Measurements from ENCODE around the gene SPSB4.
A peak's percentile ranks its signal among the peaks of the same experiment; 100 is the strongest.

Gene SPSB4

GRCh38 chr3:141152801-141153678, 101.9 kb downstream of the SPSB4 start:
- no peak for DNase-seq (ENCODE audit: low read depth)

GRCh38 chr3:141153679-141153966, 102.5 kb downstream of the SPSB4 start:
- DNase-seq (ENCODE audit: low read depth) = no peak

- DNase-seq (ENCODE audit: low read depth) = no peak
Measured at GRCh38 chr3:141164852-141165251, 113.7 kb downstream of the SPSB4 start.

- DNase-seq (ENCODE audit: low read depth) = no peak
Measured at GRCh38 chr3:141167681-141168080, 116.5 kb downstream of the SPSB4 start.

- DNase-seq (ENCODE audit: low read depth) = no peak
Measured at GRCh38 chr3:141170678-141171295, 119.6 kb downstream of the SPSB4 start.

GRCh38 chr3:141174674-141175073, 123.5 kb downstream of the SPSB4 start:
- DNase-seq (ENCODE audit: low read depth) = no peak

- no peak for DNase-seq (ENCODE audit: low read depth)
Measured at GRCh38 chr3:141176775-141177174, 125.6 kb downstream of the SPSB4 start.

GRCh38 chr3:141178026-141178425, 126.9 kb downstream of the SPSB4 start:
- DNase-seq (ENCODE audit: low read depth) = no peak

- DNase-seq (ENCODE audit: low read depth) = no peak
Measured at GRCh38 chr3:141178551-141178950, 127.4 kb downstream of the SPSB4 start.

GRCh38 chr3:141179983-141180382, 128.8 kb downstream of the SPSB4 start:
- no peak for DNase-seq (ENCODE audit: low read depth)

- no peak for DNase-seq (ENCODE audit: low read depth)
Measured at GRCh38 chr3:141181196-141181595, 130.0 kb downstream of the SPSB4 start.

- no peak for DNase-seq (ENCODE audit: low read depth)
Measured at GRCh38 chr3:141181819-141182218, 130.7 kb downstream of the SPSB4 start.

GRCh38 chr3:141183606-141184005, 132.5 kb downstream of the SPSB4 start:
- DNase-seq (ENCODE audit: low read depth) = no peak

GRCh38 chr3:141184430-141184829, 133.3 kb downstream of the SPSB4 start:
- DNase-seq (ENCODE audit: low read depth) = no peak

- no peak for DNase-seq (ENCODE audit: low read depth)
Measured at GRCh38 chr3:141191097-141191749, 140.1 kb downstream of the SPSB4 start.

- DNase-seq (ENCODE audit: low read depth) = peak; percentile 73
Measured at GRCh38 chr3:141192345-141192744, 141.2 kb downstream of the SPSB4 start.

GRCh38 chr3:141193066-141193830, 142.1 kb downstream of the SPSB4 start:
- no peak for DNase-seq (ENCODE audit: low read depth)
